Stimulated activated CD4-positive, alpha-beta T cell treated with anti-CD3 and anti-CD28 coated beads, Interleukin-2, amount 100 ng/mL, for 24 hours (primary cell): Measurements from ENCODE around the gene AP3S1.
"Not testable (repeated sequence)": the region's sequence is repeated elsewhere in the genome, so short reads cannot be mapped to it uniquely, and the experiment has no call there.

Experiments
- DNase-seq, 2 donors: peaks; one replicate each; pipeline ENCODE4 v3.0.0-alpha.2; 2020

The AP3S1 gene

GRCh38 chr5:115877342-115877741, 35.6 kb downstream of the AP3S1 start:
- DNase-seq: not testable (repeated sequence)

GRCh38 chr5:115882434-115882833, 40.7 kb downstream of the AP3S1 start:
- DNase-seq: not testable (repeated sequence)

- DNase-seq: no peak
These were observed 43.0 kb downstream of the AP3S1 start for GRCh38 chr5:115884704-115885103.

- DNase-seq: not testable (repeated sequence)
These were observed 43.5 kb downstream of the AP3S1 start for GRCh38 chr5:115885208-115885607.

- no peak for DNase-seq
These were observed 46.3 kb downstream of the AP3S1 start for GRCh38 chr5:115888027-115888426.

- DNase-seq: no peak
These were observed 50.3 kb downstream of the AP3S1 start for GRCh38 chr5:115892021-115892420.

GRCh38 chr5:115894342-115894741, 52.6 kb downstream of the AP3S1 start:
- no peak for DNase-seq

- no peak for DNase-seq
These were observed 54.1 kb downstream of the AP3S1 start for GRCh38 chr5:115895821-115896220.

- no peak for DNase-seq
These were observed 56.9 kb downstream of the AP3S1 start for GRCh38 chr5:115898656-115899055.

- DNase-seq: no peak
These were observed 65.4 kb downstream of the AP3S1 start for GRCh38 chr5:115907177-115907576.

- not testable (repeated sequence) for DNase-seq
These were observed 72.1 kb downstream of the AP3S1 start for GRCh38 chr5:115913623-115914400.

GRCh38 chr5:115920171-115920725, 78.5 kb downstream of the AP3S1 start:
- no peak for DNase-seq

GRCh38 chr5:115928578-115929407, 87.1 kb downstream of the AP3S1 start:
- DNase-seq: not testable (repeated sequence)

- DNase-seq: not testable (repeated sequence)
These were observed 88.4 kb downstream of the AP3S1 start for GRCh38 chr5:115930171-115930570.

GRCh38 chr5:115930630-115931337, 89.0 kb downstream of the AP3S1 start:
- DNase-seq: no peak

GRCh38 chr5:115932991-115933390, 91.3 kb downstream of the AP3S1 start:
- DNase-seq: no peak

- DNase-seq: no peak
These were observed 92.7 kb downstream of the AP3S1 start for GRCh38 chr5:115934388-115934974.

GRCh38 chr5:115936031-115936430, 94.3 kb downstream of the AP3S1 start:
- DNase-seq: no peak

GRCh38 chr5:115939059-115939458, 97.3 kb downstream of the AP3S1 start:
- no peak for DNase-seq

GRCh38 chr5:115940080-115940810, 98.5 kb downstream of the AP3S1 start:
- DNase-seq: no peak

- DNase-seq: no peak
These were observed 99.4 kb downstream of the AP3S1 start for GRCh38 chr5:115941051-115941675.
